GM12873 (cell line): ENCODE results near the gene SREBF1.

Source experiments
- TF ChIP-seq, protein P1 (sequence below): IDR thresholded peaks from 2 replicates; pipeline ENCODE4 v1.5.1; 2012; ENCODE audit warnings: low read depth, mild to moderate bottlenecking, moderate library complexity, low read length, control low read depth; ENCODE audit not compliant: insufficient read depth; ENCODE audit errors: missing control alignments

SREBF1 gene

DNA sequence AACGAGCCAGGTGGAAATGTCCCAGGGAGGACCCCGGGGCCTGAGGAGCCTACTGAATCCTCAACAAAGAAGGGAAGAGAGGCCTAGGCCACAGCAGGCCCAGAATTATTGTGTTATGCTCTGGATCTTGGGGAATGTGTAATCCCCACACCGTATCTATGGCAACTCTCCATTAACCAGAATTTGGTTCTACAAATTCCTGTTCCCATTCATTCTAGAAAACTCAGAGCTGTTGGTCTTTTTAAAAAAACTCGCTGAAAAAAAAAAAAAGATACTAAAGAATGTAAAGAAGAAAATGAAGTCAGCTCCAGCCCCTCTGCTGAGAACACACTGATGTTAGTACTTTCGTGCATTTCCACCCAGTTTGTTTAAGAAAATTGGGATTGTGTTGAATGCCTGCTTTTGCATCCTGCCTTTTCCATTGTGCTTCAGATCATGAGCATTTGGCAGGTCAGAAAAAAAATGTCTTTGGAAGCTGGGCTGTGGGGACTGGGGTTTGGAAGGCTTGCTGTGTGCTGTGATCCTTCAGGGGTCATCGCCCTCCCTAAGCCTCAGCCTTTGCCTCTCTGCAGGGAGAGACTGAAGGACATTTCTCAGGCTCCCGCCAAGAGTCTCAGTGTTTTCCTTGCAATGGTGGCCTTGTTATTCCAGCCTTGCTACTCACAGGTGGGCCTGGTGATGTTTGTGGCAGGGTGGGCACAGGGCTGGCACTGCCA is 69.5 kb downstream of the SREBF1 start:
- TF ChIP-seq, protein P1, sequence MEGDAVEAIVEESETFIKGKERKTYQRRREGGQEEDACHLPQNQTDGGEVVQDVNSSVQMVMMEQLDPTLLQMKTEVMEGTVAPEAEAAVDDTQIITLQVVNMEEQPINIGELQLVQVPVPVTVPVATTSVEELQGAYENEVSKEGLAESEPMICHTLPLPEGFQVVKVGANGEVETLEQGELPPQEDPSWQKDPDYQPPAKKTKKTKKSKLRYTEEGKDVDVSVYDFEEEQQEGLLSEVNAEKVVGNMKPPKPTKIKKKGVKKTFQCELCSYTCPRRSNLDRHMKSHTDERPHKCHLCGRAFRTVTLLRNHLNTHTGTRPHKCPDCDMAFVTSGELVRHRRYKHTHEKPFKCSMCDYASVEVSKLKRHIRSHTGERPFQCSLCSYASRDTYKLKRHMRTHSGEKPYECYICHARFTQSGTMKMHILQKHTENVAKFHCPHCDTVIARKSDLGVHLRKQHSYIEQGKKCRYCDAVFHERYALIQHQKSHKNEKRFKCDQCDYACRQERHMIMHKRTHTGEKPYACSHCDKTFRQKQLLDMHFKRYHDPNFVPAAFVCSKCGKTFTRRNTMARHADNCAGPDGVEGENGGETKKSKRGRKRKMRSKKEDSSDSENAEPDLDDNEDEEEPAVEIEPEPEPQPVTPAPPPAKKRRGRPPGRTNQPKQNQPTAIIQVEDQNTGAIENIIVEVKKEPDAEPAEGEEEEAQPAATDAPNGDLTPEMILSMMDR, result no peak

DNA sequence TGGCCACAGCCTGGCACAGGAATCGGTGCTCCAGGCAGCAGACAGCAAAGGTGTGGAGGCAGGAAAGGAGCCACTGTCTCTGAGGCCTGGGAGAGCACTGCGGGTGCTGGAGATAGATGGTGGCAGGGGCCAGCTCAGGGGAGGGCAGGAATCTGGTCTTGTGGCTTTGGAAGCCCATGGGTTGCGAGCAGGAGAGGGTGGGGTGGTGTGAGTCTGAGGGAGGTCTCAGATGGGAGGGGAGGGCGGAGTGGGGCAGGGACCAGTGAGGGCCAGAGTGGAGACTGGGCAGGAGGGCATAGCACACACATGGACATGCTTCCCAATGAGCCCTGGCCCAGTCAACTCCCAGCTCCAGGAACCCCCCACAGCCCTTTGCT is 70.1 kb downstream of the SREBF1 start:
- TF ChIP-seq, protein P1, result no peak

DNA sequence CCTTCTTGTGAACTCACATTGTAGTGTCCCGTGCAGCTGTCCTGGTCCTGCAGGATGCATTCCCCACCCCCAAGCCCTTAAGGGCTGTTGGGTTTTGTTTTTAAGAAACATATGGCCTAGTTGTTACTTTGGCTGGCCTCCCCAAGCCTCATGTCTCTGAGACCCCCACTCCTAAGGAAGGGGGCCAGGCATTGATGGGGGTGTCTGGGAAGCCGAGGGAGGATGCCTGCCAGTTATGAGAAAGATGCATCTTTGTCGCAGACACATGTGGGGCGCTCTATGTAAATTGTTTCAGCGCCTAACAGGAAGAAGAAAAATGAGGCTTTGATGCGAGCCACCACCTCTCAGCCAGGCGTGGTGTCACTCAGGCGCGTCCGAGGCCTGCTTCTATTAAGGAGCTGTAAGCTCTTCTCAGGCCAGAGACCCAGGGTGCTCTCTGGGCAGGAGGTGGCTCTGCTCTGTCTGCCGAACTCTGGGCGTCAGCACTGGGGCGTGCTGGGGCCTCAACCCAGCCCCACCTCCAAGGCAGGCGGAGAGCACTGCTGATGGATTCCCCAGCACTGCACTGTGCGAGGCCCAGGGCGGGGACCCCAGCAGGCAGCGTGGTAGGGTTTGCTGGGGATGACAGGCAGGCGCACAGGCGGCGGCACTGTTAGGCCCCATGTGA is 70.6 kb downstream of the SREBF1 start:
- TF ChIP-seq, protein P1, result no peak

DNA sequence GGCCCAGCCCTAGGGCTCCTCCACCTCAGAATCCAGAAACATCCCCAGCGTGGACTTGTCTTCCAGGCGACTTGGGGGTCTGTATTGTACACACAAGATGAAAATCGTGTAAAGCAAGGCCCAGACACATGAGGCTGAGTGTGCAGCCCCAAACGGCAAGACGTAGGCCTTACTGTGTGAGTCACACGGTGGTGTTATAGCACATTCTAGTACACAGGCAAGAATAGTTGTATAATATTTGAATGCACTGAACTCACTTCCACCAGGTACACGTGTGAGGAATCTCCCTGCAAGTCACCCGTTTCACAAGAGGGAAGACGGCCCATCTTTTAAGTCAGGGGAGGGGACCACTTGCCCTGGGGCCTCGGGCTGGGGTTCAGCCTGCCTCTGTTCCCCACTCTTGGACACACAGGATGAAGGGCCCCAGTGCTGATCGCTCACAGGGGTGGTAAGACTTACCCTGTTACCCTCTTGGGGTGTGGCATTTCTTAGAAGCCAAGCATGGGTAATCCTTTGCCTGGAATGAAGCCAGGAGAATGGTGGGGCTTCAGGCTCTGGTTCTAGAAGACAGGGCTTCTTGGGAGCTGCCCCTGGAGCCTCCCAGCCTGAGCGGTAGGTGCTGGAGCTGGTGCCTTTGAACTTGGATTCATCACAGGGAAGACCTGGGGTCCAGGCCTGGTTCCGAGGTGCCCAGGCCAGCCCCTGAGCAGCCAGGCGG is 71.3 kb downstream of the SREBF1 start:
- TF ChIP-seq, protein P1, result no peak

DNA sequence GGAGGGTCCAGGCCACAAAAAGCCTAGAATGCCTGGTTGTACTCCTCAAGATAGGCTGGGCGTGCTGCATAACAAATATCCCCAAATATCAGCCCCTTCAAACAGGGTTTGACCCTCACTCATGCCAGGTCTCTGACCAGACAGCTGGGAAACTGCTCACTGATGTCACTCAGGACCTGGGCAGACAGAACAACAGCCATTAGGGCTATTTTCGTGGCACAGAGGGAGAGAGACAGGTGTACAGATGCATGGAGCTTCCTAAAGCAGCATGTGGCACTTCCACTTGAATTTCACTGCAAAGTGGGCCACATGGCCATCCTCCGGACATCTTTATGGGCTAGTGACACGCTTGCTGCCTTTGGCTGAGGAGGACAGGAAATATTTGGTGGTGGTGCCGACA is 73.1 kb downstream of the SREBF1 start:
- TF ChIP-seq, protein P1, result no peak

DNA sequence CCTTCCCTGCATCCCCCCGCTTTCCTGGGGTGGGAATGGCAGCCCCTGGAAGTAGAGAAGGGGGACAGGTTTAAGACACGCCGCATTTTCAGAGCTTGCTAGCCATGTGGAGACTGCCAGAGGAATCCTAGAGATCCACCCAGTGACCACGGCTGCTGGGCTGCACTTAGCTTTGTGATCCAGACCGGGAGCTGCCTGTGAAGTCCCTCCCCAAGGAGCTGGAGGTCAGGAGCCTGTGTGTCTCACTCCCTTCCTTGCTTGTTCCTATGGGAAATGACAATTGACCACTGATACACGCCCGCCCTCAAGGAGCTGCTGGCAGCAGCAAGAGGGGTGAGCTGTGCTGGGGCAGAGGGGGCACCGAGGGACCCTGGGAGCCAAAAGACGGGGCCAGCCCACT is 73.7 kb downstream of the SREBF1 start:
- TF ChIP-seq, protein P1, result no peak

DNA sequence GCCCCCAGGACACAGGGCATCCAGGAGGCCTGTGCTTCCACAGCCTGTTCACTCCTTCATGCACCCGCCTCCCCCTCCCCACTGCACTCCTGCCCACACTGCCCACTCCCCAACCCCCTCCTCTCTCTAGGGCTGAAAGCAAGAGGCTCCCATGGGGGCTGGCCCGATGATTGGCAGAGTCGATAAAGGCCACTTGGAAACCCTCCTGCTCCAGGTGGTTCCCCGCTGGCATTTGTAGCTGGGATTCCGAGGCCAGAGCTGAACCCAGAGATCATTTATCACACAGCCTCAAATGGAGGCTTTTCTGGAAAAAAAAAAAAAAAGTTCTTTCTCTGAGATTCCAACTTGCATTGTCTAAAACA is 74.1 kb downstream of the SREBF1 start:
- TF ChIP-seq, protein P1, result no peak
